Adrenal gland (tissue), 12 donors: ENCODE data around the gene ZIC1. TPM values are rescaled to one million over a fixed set of nuclear protein-coding genes. Genes with fewer than 3 reads are reported as not detected.

Experiments used
- DNase-seq, 7 donors: peaks; one replicate each; pipeline ENCODE4 v3.0.0-alpha.2; 2019 to 2020
- H3K27ac ChIP-seq, 5 donors: fragments of 200-600 bp; sonication (generic) in 4 of 5; 1 replicate in 3 of 5; 2 replicates in 2 of 5; pipeline versions ENCODE4 v1.5.1 to v1.8.0; 2016 to 2020; ENCODE audit warnings: mild to moderate bottlenecking in 1 of 5
- H3K27me3 ChIP-seq: fragments of 200-600 bp; 2 replicates; pipeline ENCODE4 v1.8.0; 2021
- H3K36me3 ChIP-seq, 2 donors: fragments of 200-600 bp; replicated peaks in 1 of 2; 1 replicate in 1 of 2; 2 replicates in 1 of 2; pipeline versions ENCODE4 v1.5.1 to v1.8.0; 2018 to 2022
- H3K4me1 ChIP-seq, 2 donors: fragments of 200-600 bp; replicated peaks in 1 of 2; 1 replicate in 1 of 2; 2 replicates in 1 of 2; pipeline versions ENCODE4 v1.5.1 to v1.8.0; 2018 to 2021
- H3K4me3 ChIP-seq, 4 donors: fragments of 200-600 bp; sonication (generic) in 3 of 4; one replicate each; pipeline ENCODE4 v1.5.1; 2016 to 2018
- H3K9me3 ChIP-seq, 3 donors: fragments of 200-600 bp; sonication (generic) in 1 of 3; replicated peaks in 1 of 3; 1 replicate in 2 of 3; 2 replicates in 1 of 3; pipeline versions ENCODE4 v1.5.1 to v1.8.0; 2016 to 2021
- CTCF ChIP-seq, 6 experiments: fragments of 450-650 bp in 4 of 6; fragments of 200-600 bp in 2 of 6; sonication (generic) in 1 of 6; IDR thresholded peaks; 1 replicate in 5 of 6; 2 replicates in 1 of 6; pipeline versions ENCODE4 v1.5.1 to v1.8.0; 2016 to 2021; ENCODE audit warnings: antibody characterized with exemption in 6 of 6, mild to moderate bottlenecking in 2 of 6, moderate library complexity in 1 of 6
- POLR2A ChIP-seq, 2 donors: fragments of 450-650 bp; IDR thresholded peaks; one replicate each; pipeline ENCODE4 v1.6.1; 2017; ENCODE audit warnings: antibody characterized with exemption in 2 of 2, mild to moderate bottlenecking in 2 of 2, moderate library complexity in 1 of 2
- WGBS, 4 donors: extraction: QIAGEN DNeasy Blood & Tissue Kit in 2 of 4; methylation state at CpG; one replicate each; pipeline versions ENCODE4 v1.1.5 to v1.1.7; 2013 to 2017; 5-methylcytosine and 5-hydroxymethylcytosine counted together
- intact Hi-C, 2 donors: fragments of 100-400 bp; cut with DNase I; formaldehyde crosslinking; loops; one replicate each; pipeline versions ENCODE4 v1.14.1 to v1.15.0; 2022 to 2023
- polyA plus RNA-seq, 3 donors: library from polyadenylated mRNA; stranded (reverse); fragments of 200-250 nt in 2 of 3; fragments of 350-450 nt in 1 of 3; fragmentation: Illumina TruSeq in 1 of 3; extraction: RNeasy Lipid Tissue Mini Kit (QIAGEN cat#74804) in 1 of 3; gene quantifications; one replicate each; pipeline ENCODE4 v1.2.3, GENCODE V29; 2013 to 2014
- total RNA-seq, 9 donors: library from RNA; depleted of rRNA in 4 of 9; stranded (reverse); fragments of >200 nt in 4 of 9; fragments of 120-200 nt in 1 of 9; fragmentation: NEBNext Ultra II Directional in 1 of 9; extraction: Animal tissue kit (Norgen Biotek cat#: 25700) in 1 of 9; gene quantifications; one replicate each; pipeline versions ENCODE4 v1.1.0 to v1.2.4, GENCODE V29; 2013 to 2023
- donor health status: healthy with polysubstance abuse.
- donor health status: Bipolar disorder and iron deficiency.
- donor health status: DM: yes; HTN: yes; CAD: no.
- donor health status: DM: no; HTN: no; CAD: no.
- donor health status: DM: no; HTN: no; CAD: no.
- donor health status: DM: yes; HTN: yes; CAD: no.

ZIC1 gene
- total and polyA plus RNA-seq, 12 donors: 0.08 to 0.64 (median 0.32) TPM; not detected in 9

- peaks cover 0 to 7% of the 10 kb centered on the region in 2 donors for H3K4me1 ChIP-seq
- no peaks in the 10 kb centered on the region for H3K9me3 ChIP-seq
- H3K27me3 ChIP-seq: peaks cover 89% of the 10 kb centered on the region
- TF ChIP-seq CTCF (IDR thresholded peaks at IDR 0.05): no peak
- TF ChIP-seq POLR2A (IDR thresholded peaks at IDR 0.05): no peak
- H3K4me3 ChIP-seq: no peak overlapping the region
- WGBS, 4 donors: 6 to 12% (median 7%) methylated on average over 12 to 17 of the region's 17 CpGs
- no peak for DNase-seq
- H3K27ac ChIP-seq: no peak overlapping the region
- H3K36me3 ChIP-seq: no peaks in the 10 kb centered on the region
- intact Hi-C loops: no loop called here
Measured at GRCh38 chr3:147396712-147397046, 12.5 kb upstream of the ZIC1 start.

- DNase-seq: no peak
- Histone ChIP-seq H3K9me3 (no peaks in the 10 kb centered on the region), H3K36me3 (no peaks in the 10 kb centered on the region), H3K27ac (no peak overlapping the region), H3K27me3 (peaks cover 89% of the 10 kb centered on the region), H3K4me3 (no peak overlapping the region), H3K4me1 (peaks cover 0 to 7% of the 10 kb centered on the region in 2 donors)
- WGBS, 4 donors: 3 to 7% (median 5%) methylated on average over 28 to 34 of the region's 34 CpGs
- intact Hi-C loops: no loop called here
- TF ChIP-seq POLR2A (IDR thresholded peaks at IDR 0.05): no peak
- no peak for TF ChIP-seq CTCF (IDR thresholded peaks at IDR 0.05)
Measured at GRCh38 chr3:147397155-147397874, 11.8 kb upstream of the ZIC1 start.

GRCh38 chr3:147397875-147398812, 11.0 kb upstream of the ZIC1 start:
- no peak for DNase-seq
- no peak overlapping the region for H3K4me3 ChIP-seq
- 13 to 22% (median 14%) methylated on average over 32 to 46 of the region's 46 CpGs for WGBS, 4 donors
- no peaks in the 10 kb centered on the region for H3K36me3 ChIP-seq
- TF ChIP-seq CTCF (IDR thresholded peaks at IDR 0.05) (no peak), POLR2A (IDR thresholded peaks at IDR 0.05) (no peak)
- H3K4me1 ChIP-seq: peaks cover 0 to 7% of the 10 kb centered on the region in 2 donors
- no peaks in the 10 kb centered on the region for H3K9me3 ChIP-seq
- H3K27ac ChIP-seq: no peak overlapping the region
- intact Hi-C loops: no loop called here
- peaks cover 89% of the 10 kb centered on the region for H3K27me3 ChIP-seq

GRCh38 chr3:147398813-147399534, 10.2 kb upstream of the ZIC1 start:
- no peaks in the 10 kb centered on the region for H3K9me3 ChIP-seq
- no peaks in the 10 kb centered on the region for H3K4me1 ChIP-seq
- TF ChIP-seq POLR2A (IDR thresholded peaks at IDR 0.05) (no peak), CTCF (IDR thresholded peaks at IDR 0.05) (no peak)
- H3K4me3 ChIP-seq: no peak overlapping the region
- DNase-seq: no peak
- no peak overlapping the region for H3K27ac ChIP-seq
- intact Hi-C loops: no loop called here
- peaks cover 87% of the 10 kb centered on the region for H3K27me3 ChIP-seq
- no peaks in the 10 kb centered on the region for H3K36me3 ChIP-seq
- 54 to 65% (median 57%) methylated on average over 2 of the region's 2 CpGs for WGBS, 4 donors
